Activated T-helper 9 cell treated with anti-CD3 and anti-CD28 coated beads, Interleukin-2, amount 50 U/mL, for 16 hours (primary cell): ENCODE results near the gene MRPS18A.
"Not testable (repeated sequence)": the region's sequence is repeated elsewhere in the genome, so short reads cannot be mapped to it uniquely, and the experiment has no call there.

Experiments
- DNase-seq: peaks from one replicate; pipeline ENCODE4 v3.0.0-alpha.2; 2020; ENCODE audit warnings: low read depth

MRPS18A gene

GRCh38 chr6:43717389-43717788, 29.8 kb upstream of the MRPS18A start:
- no peak for DNase-seq

GRCh38 chr6:43716099-43716498, 28.5 kb upstream of the MRPS18A start:
- DNase-seq = no peak

GRCh38 chr6:43715056-43715788, 27.6 kb upstream of the MRPS18A start:
- DNase-seq = no peak

- no peak for DNase-seq
Measured at GRCh38 chr6:43714311-43715055, 26.9 kb upstream of the MRPS18A start.

- DNase-seq = no peak
Measured at GRCh38 chr6:43713643-43714310, 26.2 kb upstream of the MRPS18A start.

- no peak for DNase-seq
Measured at GRCh38 chr6:43712579-43712978, 25.0 kb upstream of the MRPS18A start.

GRCh38 chr6:43710576-43710975, 23.0 kb upstream of the MRPS18A start:
- no peak for DNase-seq

- DNase-seq = no peak
Measured at GRCh38 chr6:43709654-43710303, 22.2 kb upstream of the MRPS18A start.

GRCh38 chr6:43708860-43709653, 21.5 kb upstream of the MRPS18A start:
- DNase-seq = no peak

GRCh38 chr6:43707767-43708166, 20.2 kb upstream of the MRPS18A start:
- DNase-seq = no peak

GRCh38 chr6:43707269-43707668, 19.7 kb upstream of the MRPS18A start:
- no peak for DNase-seq

GRCh38 chr6:43706788-43707187, 19.2 kb upstream of the MRPS18A start:
- no peak for DNase-seq

- DNase-seq = no peak
Measured at GRCh38 chr6:43705996-43706395, 18.4 kb upstream of the MRPS18A start.

GRCh38 chr6:43703512-43704429, 16.2 kb upstream of the MRPS18A start:
- no peak for DNase-seq

GRCh38 chr6:43702534-43703440, 15.2 kb upstream of the MRPS18A start:
- no peak for DNase-seq

GRCh38 chr6:43702171-43702533, 14.6 kb upstream of the MRPS18A start:
- no peak for DNase-seq

- DNase-seq = not testable (repeated sequence)
Measured at GRCh38 chr6:43700939-43701560, 13.5 kb upstream of the MRPS18A start.

- no peak for DNase-seq
Measured at GRCh38 chr6:43699564-43700186, 12.1 kb upstream of the MRPS18A start.
